HEK293T (cell line): Measurements from ENCODE around the gene SPTBN5.

ENCODE experiments used
- CTCF ChIA-PET: fragments of 350-600 bp; formaldehyde crosslinking; extraction: SDS; loops from one replicate; lab custom pipeline; 2021; ENCODE audit warnings: antibody characterized with exemption, inconsistent platforms; lab: Yijun Ruan, JAX
- POLR2A ChIA-PET: fragments of 350-600 bp; formaldehyde crosslinking; extraction: SDS; loops from one replicate; lab custom pipeline; 2020; ENCODE audit warnings: antibody characterized with exemption, inconsistent platforms; lab: Yijun Ruan, JAX
- DNase-seq: peaks from one replicate; pipeline ENCODE4 v3.0.0; 2012; ENCODE audit warnings: mixed read lengths; ENCODE audit errors: extremely low spot score
- ARNT ChIP-seq: fragments of 450-650 bp; IDR thresholded peaks from 2 replicates; pipeline ENCODE4 v1.6.1; 2017; ENCODE audit warnings: mild to moderate bottlenecking
- BHLHE40 ChIP-seq: fragments of 450-650 bp; IDR thresholded peaks from 2 replicates; pipeline ENCODE4 v1.6.1; 2016; ENCODE audit warnings: mild to moderate bottlenecking, moderate library complexity, borderline replicate concordance
- CTBP1 ChIP-seq: fragments of 450-650 bp; IDR thresholded peaks from 2 replicates; pipeline ENCODE4 v1.6.1; 2016; ENCODE audit warnings: borderline replicate concordance
- ELF4 ChIP-seq: fragments of 450-650 bp; IDR thresholded peaks from 2 replicates; pipeline ENCODE4 v1.6.1; 2017; ENCODE audit warnings: antibody characterized with exemption
- FOXA1 ChIP-seq: fragments of 450-650 bp; IDR thresholded peaks from 2 replicates; pipeline ENCODE4 v1.6.1; 2016; ENCODE audit warnings: mild to moderate bottlenecking
- FOXK2 ChIP-seq: fragments of 450-650 bp; IDR thresholded peaks from 2 replicates; pipeline ENCODE4 v1.6.1; 2016; ENCODE audit warnings: mild to moderate bottlenecking
- FOXM1 ChIP-seq: fragments of 450-650 bp; IDR thresholded peaks from 2 replicates; pipeline ENCODE4 v1.6.1; 2017; ENCODE audit warnings: mild to moderate bottlenecking, borderline replicate concordance
- HDGF ChIP-seq: fragments of 450-650 bp; IDR thresholded peaks from 2 replicates; pipeline ENCODE4 v1.6.1; 2017; ENCODE audit warnings: antibody characterized with exemption, borderline replicate concordance
- L3MBTL2 ChIP-seq: fragments of 450-650 bp; conservative IDR thresholded peaks from 2 replicates; pipeline ENCODE4 v1.6.1; 2016; ENCODE audit warnings: mild to moderate bottlenecking
- LEF1 ChIP-seq: fragments of 450-650 bp; IDR thresholded peaks from 2 replicates; pipeline ENCODE4 v1.6.1; 2017; ENCODE audit warnings: mild to moderate bottlenecking, borderline replicate concordance
- NFRKB ChIP-seq: fragments of 450-650 bp; IDR thresholded peaks from 2 replicates; pipeline ENCODE4 v1.6.1; 2016; ENCODE audit warnings: mild to moderate bottlenecking, moderate library complexity
- SP1 ChIP-seq: fragments of 450-650 bp; IDR thresholded peaks from 2 replicates; pipeline ENCODE4 v1.6.1; 2017
- SUZ12 ChIP-seq: fragments of 450-650 bp; IDR thresholded peaks from 2 replicates; pipeline ENCODE4 v1.6.1; 2016; ENCODE audit warnings: mild to moderate bottlenecking
- TARDBP ChIP-seq: fragments of 450-650 bp; IDR thresholded peaks from 2 replicates; pipeline ENCODE4 v1.6.1; 2016
- ZNF384 ChIP-seq: fragments of 450-650 bp; IDR thresholded peaks from 2 replicates; pipeline ENCODE4 v1.6.1; 2016
- TF ChIP-seq, protein P1 (sequence below): fragments of 450-650 bp; IDR thresholded peaks from 2 replicates; pipeline ENCODE4 v1.6.1; 2016

SPTBN5 gene

DNA sequence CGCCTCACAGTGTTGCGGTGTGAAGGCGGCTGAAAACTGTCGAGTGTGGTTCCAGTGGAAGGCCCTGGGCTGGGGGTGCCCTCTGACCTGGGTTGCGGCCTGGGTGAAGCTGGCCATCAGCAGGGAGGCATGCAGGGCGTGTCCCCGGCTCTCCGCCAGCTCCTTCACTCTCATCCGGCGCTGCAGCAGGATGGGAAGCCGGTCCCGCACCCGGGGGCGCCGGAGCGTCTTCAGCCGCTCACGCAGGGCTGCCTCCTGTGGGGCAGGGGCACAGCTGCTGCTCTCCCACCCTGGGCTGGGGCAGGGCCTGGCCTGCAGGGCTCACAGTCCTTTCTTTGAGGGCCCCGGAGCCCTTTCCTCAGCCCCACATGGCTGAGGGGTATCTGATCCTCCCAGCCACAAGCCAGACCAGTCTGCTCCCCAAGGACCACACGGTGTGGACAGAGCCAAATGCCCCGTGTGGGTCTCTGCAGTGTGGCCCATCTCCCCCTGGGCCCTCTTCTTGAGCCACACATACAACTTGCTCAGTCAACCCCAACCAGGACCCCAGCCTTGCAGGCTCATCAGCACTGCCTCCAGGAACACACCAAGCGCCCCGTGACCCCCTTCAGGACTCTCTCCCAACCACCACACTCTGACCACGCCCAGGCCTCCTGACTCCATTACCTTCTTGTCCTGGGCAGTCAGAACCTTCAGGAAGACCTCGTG lies 26.8 kb downstream of the SPTBN5 start:
- TF ChIP-seq ZNF384 (no peak), SP1 (no peak), L3MBTL2 (no peak), FOXA1 (no peak)
- TF ChIP-seq, protein P1, sequence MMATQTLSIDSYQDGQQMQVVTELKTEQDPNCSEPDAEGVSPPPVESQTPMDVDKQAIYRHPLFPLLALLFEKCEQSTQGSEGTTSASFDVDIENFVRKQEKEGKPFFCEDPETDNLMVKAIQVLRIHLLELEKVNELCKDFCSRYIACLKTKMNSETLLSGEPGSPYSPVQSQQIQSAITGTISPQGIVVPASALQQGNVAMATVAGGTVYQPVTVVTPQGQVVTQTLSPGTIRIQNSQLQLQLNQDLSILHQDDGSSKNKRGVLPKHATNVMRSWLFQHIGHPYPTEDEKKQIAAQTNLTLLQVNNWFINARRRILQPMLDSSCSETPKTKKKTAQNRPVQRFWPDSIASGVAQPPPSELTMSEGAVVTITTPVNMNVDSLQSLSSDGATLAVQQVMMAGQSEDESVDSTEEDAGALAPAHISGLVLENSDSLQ = no peak
- ChIA-PET POLR2A (no interaction called here), CTCF (no interaction called here)
- DNase-seq = no peak

DNA sequence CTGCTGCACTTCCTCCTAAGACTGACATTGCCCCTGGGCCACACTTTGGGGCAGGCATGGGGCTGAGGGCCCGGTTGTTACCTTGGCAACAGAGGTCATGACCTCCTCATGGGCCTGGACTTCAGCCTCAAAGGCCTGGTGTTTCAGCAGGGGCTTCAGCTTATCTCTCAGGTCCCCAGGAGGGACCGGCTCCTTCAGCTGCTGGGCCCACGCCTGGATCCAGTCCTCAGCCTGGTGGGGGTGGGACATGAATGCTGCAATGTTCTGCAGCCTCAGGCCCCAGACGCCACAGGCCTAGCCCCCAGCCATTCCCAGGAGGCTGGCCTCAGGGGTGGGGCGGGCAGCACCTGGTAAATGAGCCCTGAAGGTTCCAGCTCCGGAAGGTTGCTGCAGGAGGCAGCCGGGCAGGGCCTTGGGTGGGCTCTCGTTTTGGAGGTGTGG lies 27.6 kb downstream of the SPTBN5 start:
- POLR2A ChIA-PET = no interaction called here
- DNase-seq = no peak
- TF ChIP-seq FOXA1 (no peak), ARNT (no peak), TARDBP (no peak), ZNF384 (no peak), CTBP1 (no peak), BHLHE40 (no peak), NFRKB (no peak), L3MBTL2 (no peak), SP1 (no peak), SUZ12 (no peak), HDGF (no peak), ELF4 (no peak)
- TF ChIP-seq, protein P1 = no peak

DNA sequence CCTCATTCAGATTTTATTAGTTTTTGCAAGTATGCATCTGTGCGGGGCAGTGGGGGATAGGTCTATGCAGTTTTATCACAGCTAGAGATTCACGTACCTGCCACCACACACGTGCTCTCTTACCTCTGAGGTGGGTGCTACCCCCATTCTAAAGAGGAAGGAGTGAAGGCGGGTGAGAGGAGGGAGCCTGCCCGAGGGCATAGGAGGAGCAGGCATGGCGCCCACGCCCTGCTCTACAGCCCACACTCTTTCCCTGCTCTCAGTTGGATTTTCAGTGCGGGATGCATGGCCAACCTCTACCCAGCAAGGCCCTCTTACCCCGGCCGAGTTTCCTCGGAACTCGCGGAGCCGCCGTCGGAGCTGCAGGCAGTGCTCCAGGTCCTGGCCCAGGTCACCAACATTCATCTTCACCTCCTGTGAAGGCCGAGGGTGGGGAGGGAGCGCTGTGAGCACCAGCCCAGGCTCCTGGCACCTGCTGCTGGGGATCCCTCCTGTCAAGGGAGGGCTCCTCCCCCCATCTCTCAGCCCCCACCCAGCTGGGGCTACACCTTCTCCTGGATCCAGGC lies 28.3 kb downstream of the SPTBN5 start:
- ChIA-PET POLR2A (no interaction called here), CTCF (no interaction called here)
- DNase-seq = no peak
- no peak for TF ChIP-seq SUZ12

More for the DNA sequence above, 27.6 kb downstream of the SPTBN5 start:
- CTCF ChIA-PET = no interaction called here

DNA sequence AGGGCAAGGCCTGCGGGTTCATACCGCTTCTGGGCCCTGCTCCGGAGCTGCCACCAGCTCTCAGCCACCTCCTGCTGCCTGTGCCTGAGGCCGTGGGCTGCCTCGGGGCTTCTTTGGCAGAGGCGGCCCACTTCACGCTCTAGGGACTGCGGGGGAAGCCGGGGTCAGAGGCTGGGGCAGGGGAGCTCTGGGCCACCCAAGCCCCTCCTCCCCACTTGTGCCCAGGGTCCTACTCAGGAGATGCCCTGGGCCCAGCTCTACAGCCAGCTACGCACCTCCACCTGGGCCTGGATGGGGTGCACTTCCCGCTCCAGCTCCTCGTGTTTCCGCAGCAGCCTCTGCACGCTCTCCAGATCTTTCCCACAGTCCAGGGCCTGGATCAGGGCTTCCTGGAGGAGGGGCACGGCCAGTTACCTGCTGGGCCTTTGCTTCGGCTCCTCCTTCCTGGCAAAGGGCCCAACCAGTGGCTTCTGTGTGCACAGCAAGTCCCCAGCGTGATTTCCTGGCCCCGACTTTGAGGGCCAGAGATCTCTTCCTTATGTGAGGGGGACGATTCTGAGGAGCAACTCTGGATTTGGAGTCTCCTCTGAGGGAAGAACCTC lies 31.2 kb downstream of the SPTBN5 start:
- ChIA-PET CTCF (no interaction called here), POLR2A (no interaction called here)
- DNase-seq = no peak
- TF ChIP-seq BHLHE40 = no peak

DNA sequence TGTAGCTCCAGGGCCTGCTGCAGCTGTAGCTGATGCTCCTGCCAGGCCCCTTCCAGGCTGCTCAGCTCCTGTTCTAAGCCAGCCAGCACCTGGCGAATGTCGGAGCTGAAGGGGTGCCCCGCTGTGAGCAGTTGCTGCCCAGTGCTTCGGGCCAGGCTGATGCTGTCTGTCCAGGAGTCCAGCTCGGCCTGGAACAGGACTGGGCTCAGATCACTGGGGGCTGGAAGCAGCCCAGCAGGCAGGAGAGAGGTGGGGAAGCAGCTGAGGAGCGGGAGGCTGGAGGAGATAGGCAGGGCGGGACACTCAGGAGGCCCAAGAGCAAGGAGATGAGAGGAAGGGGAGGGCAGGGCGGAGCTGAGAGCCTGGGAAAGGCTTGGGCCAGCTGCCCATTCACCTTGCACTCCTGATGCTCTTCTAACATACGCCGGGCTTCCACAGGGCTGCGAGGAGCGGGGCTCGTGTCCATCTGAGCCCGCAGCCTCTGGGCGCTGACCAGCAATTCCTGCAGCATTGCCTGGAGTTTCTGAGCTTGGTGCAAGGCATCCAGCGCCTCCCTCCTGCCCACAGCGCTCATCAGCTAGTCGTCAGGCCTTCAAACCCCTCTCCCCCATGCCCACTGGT lies 32.0 kb downstream of the SPTBN5 start:
- ChIA-PET CTCF (no interaction called here), POLR2A (no interaction called here)
- DNase-seq = no peak
- no peak for TF ChIP-seq HDGF
- no peak for TF ChIP-seq NFRKB
- TF ChIP-seq LEF1 = no peak
- TF ChIP-seq L3MBTL2 = no peak
- no peak for TF ChIP-seq CTBP1
- no peak for TF ChIP-seq ZNF384
- TF ChIP-seq FOXM1 = no peak
- no peak for TF ChIP-seq ARNT
- no peak for TF ChIP-seq SP1

DNA sequence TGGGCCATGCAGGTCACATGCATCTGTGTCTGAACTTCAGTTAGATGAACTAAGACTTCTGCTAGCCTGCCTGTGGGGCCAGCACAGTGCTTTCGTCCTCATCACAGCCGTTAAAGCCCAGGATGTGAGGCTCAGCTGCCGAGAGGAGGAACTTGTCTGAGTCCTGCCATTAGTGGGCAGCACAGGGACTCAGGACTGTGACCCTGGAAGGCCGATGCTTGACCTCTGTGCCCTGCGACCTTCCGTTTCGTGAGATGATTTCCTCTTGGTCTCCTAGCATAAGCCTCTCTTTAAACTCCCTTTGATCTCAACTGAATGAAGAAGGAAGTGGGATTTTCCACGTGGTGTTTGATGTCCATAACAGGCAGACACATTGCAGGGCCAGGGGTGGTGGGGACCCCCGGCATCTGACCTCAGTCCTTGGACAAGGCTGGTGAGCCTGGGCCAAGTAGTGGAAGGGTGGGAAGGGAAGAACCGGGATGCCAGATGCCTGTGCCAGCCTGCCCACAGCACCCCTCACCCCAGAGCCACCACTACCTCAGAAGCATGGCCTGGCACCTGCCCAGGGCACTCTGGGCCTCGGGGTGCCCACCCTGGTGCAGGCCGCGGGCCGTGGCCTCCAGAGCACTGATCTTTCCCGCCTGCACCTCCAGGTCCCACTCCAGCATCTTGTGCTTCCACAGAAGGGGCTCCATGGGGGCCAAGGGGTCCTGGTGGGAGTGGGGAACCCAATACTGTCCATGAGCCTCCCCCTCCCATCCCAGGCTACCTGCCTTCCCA lies 33.6 kb downstream of the SPTBN5 start:
- no peak for DNase-seq
- TF ChIP-seq BHLHE40 (no peak), ARNT (no peak), FOXA1 (no peak), ZNF384 (no peak), LEF1 (no peak)

DNA sequence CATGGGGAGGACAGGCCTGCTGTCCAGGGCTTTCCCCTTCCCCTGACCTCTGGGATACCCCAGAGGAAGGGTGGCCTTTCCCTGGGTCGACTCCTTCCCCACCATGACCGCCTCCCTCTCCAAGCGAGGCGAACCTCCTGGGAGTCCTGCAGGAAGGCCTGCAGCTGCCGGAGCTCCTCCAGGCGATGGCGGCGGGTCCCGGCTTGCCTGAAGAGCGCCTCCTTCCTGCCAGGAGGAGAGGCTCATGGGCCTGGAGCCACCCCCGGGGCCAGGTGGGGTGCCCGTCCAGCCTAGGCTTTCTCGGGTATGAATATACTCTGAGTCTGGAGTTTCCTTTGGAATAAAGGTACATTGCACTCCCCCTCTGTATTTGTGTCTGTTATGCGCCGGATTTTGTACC lies 35.1 kb downstream of the SPTBN5 start:
- ChIA-PET CTCF (interaction anchor here (0.8 kb wide), 1 partner anchor 46 kb away, joined by 3 read pairs; no protein-coding TSS in a partner anchor), POLR2A (no interaction called here)
- DNase-seq = no peak
- TF ChIP-seq CTBP1 (no peak), ELF4 (no peak), HDGF (no peak), ARNT (no peak), LEF1 (no peak), L3MBTL2 (no peak), NFRKB (no peak), SP1 (no peak), ZNF384 (no peak), TARDBP (no peak), BHLHE40 (no peak), FOXM1 (no peak), FOXA1 (no peak), FOXK2 (no peak), SUZ12 (no peak)
- TF ChIP-seq, protein P1 = no peak

More for the DNA sequence above, 33.6 kb downstream of the SPTBN5 start:
- ChIA-PET CTCF (no interaction called here), POLR2A (no interaction called here)
